ENCODE data around the gene MTF1.
A peak's percentile ranks its signal among the peaks of the same experiment; 100 is the strongest.
"Not testable (repeated sequence)": the region's sequence is repeated elsewhere in the genome, so short reads cannot be mapped to it uniquely, and the experiment has no call there.

Gene MTF1

DNA sequence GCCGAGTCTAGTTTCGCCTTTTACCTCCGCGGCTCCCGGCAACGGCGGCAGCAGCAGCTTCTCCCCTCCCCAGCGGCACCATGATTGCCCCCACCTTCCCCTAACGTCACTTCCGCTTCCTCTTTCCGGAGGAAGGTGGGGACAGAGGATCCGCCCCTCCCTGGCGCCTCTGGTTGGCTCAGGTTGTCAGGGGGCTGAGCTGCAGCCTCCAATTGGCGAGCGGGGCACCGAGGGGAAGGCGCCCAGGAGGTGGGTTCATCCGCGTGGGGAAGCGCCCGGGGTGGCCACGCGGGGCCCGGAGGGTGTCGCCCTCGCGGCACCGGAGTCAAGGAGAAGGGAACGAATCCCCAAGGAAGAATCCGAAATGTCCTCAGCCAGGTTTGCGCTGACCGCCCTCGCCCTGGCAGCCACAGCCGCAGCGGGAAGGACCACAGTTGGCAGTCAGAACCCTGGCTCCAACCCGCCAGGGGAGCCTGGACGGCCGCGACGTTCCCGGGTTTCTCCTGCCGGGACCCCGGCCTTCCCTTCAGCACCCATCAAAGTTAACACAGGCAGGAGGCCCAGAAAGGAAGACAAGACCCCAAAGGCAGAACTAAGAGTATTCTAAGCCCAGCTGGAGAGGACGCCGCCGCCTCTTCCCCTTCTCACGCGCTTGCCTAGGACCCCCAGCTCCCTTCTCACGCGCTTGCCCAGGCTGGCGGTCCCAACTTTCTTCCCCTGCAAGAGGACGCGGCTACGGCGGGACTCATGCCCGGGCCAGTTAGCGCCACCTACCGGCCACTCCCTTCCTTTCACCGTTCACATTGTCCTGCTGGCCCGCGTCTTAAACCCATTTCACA, at the start of gene MTF1:
MTF1 (minus strand) TSS at position 86 of the 839 bp plus-strand sequence. CDS start 1,934 bp downstream, outside the sequence.
- peak; percentile 98 for DNase-seq

DNA sequence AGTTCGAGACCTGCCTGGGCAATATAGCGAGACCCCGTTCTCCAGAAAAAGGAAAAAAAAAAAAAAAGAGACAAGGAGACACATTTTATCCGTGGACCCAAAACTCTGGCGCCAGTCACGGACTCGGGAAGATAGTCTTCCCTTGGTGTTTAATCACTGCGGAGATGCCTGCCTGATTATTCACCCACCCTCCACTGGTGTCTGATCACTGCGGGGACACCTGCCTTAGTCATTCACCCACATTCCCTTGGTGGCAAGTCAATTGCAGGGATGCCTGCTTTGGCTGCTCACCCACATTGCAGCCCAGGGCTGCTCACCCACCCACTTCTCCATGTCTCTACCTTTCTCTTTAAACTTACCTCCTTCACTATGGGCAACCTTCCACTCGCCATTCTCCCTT, 49.1 kb upstream of the MTF1 start:
- not testable (repeated sequence) for DNase-seq

DNA sequence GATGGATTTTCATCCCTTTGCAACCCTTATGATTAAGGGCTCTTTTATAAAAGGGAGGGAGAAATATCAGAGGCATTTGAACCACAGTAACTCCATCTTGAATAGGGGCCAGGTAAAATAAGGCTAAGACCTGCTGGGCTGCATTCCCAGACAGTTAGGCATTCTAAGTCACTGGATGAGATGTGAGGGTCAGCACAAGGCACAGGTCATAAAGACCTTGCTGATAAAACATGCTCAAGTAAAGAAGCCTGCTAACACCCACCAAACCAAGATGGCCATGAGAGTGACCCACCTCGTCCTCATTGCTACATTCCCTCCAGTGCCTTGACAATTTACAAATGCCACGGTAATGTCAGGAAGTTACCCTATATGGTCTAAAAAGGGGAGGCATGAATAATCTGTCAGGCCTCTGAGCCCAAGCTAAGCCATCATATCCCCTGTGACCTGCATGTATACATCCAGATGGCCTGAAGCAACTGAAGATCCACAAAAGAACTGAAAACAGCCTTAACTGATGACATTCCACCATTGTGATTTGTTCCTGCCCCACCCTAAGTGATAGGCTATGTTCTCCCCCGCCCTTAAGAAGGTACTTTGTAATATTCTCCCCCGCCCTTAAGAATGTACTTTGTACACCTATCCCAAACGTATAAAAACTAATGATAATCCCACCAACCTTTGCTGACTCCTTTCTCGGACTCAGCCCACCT, 48.2 kb upstream of the MTF1 start:
- not testable (repeated sequence) for DNase-seq

DNA sequence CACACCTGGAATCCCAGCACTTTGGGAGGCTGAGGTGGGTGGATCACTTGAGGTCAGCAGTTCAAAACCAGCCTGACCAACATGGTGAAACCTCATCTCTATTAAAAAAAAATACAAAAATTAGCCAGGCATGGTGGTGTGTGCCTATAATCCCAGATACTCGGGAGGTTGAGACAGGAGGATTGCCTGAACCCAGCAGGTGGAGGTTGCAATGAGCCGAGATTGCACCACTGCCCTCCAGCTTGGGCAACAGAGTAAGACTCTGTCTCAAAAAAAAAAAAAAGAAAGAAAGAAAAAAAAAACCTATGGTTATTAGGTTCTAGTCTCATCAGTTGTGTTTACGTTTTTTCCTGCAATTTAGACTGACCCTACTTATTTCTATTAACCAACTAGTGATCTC, 47.2 kb upstream of the MTF1 start:
- DNase-seq, result not testable (repeated sequence)

DNA sequence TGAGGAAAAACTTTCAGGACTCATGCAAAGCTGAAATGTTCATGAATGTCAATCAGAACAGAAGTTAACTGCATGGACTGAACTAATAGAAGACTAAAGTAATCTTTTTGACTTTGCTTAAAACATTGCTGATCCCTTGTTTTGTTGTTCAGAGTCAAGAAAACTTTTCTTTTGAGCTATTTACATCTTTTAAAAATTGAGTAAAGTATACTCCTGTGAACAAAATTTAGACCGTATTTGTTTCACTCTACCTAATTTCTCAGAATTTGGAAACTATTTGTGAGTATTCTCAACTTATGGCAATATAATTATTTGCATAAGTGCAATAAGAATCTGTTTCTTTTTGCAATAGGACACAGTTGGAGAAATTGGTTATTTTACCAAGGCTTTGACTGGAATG, 46.3 kb upstream of the MTF1 start:
- no peak for DNase-seq

DNA sequence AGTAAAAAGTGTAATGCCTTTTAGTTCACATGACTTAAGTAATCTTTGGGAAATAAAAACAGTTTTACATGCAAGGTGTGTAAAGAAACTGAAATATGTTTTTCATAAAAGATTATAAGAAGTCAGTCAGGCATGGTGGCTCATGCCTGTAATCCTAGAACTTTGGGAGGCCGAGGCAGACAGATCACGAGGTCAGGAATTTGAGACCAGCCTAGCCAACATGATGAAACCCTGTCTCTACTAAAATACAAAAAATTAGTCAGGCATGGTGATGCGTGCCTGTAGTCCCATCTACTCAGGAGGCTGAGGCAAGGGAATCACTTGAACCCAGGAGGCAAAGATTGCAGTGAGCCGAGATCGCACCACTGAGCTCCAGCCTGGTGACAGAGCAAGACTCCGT, 44.5 kb upstream of the MTF1 start:
- not testable (repeated sequence) for DNase-seq

DNA sequence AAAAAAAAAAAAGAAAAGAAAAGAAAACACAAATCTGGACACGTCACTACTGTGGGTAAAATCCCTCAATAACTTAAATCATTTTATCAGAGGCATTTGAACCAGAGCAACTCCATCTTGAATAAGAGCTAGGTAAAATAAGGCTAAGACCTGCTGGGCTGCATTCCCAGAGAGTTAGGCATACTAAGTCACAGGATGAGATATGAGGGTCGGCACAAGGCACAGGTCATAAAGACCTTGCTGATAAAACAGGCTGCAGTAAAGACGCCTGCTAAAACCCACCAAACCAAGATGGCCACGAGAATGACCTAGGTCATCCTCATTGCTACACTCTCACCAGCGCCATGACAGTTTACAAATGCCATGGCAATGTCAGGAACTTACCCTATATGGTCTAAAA, 43.6 kb upstream of the MTF1 start:
- DNase-seq, result no peak

DNA sequence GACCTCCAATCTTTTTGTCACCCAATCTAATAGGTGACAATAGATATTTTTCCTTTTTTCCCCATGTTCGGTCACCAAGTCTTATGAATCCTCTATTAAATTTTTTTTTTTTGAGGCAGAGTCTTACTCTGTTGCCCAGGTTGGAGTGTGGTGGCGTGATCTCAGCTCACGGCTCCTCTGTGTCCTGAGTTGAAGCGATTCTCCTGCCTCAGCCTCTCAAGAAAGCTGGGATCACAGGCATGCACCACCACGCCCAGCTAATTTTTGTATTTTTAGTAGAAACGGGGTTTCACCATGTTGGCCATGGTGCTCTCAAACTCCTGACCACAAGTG, 42.5 kb upstream of the MTF1 start:
- no peak for DNase-seq

DNA sequence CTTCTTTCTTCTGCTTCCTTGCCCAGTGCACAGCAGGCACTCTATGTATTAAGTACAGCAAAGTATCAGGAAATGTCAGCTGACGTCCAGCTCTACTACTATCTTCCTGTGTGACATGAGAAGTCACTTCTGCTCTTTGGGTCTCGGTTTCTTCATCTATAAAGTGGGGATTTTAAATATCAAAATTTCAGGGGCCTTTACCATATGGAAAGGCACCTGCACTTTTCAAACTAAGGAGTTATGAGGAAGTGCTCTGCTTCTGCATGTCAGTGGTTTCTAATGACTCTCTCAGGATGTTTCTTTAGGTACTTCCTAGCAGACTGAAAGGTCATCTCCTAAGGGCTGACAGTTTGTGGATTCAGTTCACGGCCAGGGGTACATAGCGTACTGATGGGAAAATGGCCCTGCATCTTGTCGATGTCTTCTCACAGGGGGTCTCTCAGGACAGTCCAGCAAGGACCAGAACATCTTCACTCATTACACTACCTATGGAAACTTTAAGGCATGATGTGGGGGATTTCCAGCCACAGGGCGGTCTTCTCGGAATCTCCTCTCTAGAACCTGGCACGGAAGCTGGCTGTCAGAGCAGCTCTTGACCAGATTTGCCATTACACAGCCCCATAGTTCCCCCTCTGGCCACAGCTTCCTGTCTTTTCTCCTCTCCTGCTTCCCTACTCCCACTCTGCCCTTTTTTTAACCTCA, 42.0 kb upstream of the MTF1 start:
- DNase-seq, result no peak

DNA sequence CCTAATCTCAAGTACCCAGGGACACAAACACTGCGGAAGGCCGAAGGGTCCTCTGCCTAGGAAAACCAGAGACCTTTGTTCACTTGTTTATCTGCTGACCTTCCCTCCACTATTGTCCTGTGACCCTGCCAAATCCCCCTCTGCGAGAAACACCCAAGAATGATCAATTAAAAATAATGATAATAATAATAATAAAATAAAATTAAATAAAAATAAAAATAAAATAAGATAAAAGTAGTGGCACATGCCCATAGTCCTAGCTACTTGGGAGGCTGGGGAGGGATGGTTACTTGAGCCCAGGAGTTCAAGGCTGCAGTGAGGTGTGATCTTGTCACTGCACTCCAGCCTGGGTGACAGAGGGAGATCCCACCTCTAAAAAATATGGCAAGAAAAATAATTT, 38.2 kb upstream of the MTF1 start:
- DNase-seq, result not testable (repeated sequence)

DNA sequence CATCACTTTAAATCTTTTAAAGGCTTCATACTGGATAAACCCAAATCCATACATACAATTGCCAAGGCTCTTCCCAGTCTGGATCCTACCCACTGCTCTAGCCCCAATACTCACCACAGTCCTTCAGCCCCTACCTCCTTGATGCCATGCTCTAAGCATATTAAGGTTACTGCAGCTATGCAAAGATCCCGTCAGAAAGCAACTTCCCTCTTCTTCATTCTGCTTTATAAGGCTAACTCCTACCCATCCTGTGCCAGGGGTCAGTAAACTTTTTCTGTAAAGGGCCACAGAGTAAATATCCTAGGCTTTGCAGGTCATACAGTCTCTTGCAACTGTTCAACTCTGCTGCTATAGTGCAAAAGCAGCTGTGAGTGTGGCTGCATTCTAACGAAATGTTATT, 34.3 kb upstream of the MTF1 start:
- DNase-seq, result no peak

DNA sequence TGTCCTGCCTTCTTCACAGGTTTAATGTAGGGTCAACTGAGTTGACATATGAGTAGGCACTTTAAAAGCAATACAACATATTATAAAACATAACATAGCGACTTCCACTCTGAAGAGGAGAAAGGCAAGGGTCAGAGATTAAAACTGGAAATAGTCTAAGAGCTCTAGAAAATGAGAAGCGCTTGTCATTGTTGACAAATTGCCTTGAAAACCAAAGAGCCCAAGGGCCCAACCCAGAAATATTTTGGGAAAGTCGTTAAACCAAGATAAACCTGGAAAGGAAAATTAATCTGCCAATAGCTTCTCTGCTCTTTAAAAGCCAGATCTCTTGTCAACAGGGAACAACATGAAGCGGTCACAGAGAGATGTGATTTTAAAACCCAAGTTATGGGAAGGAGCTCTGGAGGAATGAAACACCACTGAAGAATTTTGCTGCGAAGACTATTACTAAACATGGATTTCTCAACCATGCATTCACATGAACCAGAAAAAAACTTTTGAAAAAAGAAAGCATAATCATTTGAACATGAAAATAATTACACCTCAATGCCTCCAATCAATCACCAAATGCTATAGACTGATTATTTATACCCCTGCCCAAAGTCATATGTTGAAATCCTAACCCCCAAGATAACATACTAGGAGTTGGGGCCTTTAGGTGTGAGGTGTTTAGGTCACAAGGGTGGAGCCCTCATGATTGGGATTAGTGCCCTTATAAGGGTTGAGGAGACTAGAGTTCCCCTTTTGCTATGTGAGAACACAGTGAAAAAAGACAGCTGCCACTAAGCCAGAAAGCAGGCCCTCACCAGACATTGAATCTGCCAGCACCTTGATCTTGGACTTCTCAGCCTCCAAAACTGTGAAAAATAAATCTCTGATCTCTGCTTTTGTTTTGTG, 33.0 kb upstream of the MTF1 start:
- DNase-seq, result no peak

DNA sequence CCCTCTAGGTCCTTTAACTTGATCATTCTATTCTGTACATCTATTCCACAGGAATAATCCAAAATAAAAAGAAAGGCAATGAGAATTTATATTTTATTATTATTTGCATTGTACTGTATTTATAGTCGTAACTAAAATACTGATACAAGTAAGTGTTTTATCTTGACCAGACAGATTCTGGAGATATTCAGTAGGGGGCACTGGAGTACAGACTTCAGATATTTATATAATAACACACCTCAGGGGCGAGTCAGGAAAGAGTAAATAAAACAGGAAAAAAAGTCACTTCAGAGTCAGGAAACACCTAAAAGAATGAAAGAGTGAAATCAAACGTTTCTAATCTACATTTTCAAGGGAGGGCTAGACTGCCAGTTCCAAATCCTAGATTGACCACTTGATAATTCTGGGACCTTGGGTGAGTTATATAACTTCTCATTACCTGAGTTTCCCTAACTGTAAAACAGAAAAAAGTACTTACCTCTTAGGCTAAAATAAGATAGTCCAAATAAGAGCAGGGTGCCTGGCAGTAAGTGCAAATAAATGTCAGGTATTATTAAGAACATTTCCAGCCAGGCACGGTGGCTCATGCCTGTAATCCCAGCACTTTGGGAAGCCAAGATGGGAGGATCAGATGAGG, 31.1 kb upstream of the MTF1 start:
- peak; percentile 2 for DNase-seq

DNA sequence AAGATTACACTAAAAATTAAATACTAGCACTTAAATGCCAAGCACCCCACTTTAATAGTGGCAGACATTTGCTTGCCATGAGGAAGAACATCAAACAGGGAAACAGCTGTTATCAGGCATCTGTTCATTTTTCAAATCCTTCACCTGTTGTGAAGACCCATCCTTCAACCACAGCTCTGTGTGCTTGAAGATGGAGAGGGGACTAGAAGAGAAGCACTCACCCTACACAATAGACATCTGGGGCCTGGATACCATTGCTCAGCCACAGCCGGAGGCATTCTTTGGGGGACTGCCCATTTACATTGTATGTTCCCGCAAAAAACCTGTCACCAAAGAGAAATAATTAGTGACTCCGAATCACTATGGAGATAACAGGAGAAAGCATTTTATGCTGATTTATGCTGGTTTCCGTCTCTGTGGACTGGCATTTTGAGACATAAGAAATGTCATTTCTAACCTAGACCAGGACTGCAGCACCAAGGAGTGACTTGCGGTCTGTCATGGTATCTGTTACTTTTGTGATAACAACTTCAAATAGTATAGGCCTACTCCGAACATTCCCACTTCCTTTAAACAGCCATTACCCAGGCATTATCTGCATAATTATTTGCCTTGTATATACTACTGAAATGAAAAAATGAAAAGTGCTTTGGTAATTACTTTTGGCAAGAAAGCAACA, 28.8 kb upstream of the MTF1 start:
- DNase-seq, result no peak

DNA sequence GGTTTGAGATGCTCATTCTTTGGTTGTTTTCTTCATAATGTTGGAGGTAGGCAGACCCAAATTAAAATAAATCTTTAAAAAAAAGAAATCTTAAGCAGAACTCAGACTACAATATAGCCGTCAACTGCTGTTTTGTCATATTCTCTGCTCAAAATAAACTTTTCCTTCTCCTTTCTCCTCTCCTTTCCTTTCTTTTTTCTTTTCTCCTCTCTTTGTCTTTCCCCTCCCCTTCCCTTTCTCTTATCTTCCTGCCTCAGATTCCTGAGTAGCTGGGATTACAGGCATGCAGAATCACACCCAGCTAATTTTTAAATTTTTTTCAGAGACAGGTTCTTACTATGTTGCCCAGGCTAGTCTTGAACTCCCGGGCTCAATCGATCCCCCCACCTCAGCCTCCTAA, 24.8 kb upstream of the MTF1 start:
- DNase-seq, result no peak

DNA sequence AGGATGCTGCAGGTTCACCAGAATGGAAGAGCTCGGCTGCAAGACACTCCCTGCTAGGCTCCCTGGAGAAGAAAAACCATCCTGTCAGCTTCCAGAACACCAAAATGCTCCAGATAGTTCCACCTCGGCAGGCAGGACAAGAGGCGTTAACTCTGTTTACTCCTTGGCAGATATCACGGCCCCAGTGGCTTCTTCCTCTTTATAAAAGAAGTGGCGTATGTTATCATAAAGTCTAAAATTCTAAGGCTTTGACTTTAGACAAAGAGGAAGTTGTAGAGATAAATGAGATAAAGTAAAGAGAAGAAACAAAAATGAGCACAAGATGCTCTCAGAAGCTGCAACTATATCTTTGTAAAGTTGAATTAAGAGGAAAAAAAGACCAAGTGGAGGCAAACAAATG, 24.3 kb upstream of the MTF1 start:
- no peak for DNase-seq

DNA sequence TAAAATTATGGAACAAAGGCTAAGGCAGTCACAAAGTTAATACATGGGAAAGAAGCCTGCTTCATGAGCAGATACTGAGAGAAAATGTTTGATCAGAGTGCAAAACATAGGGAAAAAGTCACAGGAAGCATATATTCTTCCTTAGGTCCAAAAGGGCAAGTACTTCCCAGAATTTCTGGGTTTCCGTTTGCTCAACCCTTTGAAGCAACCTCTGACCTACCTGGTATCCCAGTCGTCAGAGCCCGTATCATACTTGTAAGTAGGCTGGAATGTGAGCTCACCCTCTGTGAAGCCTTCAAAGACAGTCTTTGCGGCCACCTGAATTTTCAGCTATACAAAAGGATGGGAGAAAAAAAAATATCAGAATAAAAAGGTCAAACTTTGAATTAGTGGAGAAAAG, 20.5 kb upstream of the MTF1 start:
- DNase-seq, result no peak

DNA sequence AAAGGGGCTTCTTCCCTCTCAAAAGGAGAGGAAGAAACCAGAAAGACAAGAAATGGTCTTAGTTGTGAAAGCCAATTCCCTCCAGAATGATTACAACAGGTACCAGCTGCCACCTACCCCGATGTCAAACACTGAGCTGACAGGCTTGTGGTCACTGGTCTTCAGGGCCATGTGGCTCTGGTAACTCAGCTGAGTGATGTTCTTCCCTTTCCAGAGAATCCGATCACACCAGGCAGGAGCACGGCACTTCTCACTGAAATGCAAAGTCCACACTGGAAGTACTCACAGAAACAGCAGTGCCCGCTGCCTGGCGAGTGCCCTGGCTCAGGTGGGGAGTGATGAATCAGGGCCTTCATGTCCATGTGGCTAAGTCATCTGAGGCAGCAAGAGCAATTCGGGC, 18.7 kb upstream of the MTF1 start:
- DNase-seq, result no peak

DNA sequence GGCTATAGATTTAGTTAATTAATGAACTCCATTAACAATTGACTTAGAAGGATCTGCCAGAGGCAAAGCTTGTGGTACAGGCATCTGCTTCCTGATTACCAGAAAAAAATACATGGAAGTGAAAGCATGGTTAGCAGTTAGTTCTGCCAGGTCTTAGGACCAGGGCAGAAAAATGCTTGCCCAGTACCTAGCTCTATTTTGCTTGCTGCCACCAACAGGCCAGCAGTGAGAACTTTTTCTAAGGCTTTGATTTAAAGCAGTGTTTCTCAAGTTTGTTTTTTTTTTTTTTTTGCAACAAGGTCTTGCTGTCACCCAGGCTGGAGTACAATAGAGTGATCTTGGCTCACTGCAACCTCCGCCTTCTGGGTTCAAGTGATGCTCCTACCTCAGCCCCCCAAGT, 16.4 kb upstream of the MTF1 start:
- DNase-seq, result no peak

DNA sequence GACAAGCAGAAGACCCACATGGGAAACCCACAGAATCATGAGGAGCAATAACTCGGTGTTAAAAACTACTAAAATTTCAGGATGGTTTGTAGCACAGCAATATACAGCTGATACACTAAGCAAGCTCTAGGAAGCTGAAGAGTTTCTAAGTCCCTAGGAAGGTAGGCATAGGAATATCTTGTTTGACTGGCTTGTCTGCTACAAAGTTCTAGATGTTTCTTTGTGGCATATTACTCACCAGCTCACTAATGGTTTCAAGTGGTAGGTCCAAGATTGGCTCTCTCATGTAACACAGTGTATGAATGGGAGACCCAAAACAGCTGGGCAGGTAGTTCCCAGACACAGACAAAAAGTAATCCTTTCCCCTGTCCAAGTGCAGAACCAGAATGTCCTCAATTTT, 13.3 kb upstream of the MTF1 start:
- no peak for DNase-seq

DNA sequence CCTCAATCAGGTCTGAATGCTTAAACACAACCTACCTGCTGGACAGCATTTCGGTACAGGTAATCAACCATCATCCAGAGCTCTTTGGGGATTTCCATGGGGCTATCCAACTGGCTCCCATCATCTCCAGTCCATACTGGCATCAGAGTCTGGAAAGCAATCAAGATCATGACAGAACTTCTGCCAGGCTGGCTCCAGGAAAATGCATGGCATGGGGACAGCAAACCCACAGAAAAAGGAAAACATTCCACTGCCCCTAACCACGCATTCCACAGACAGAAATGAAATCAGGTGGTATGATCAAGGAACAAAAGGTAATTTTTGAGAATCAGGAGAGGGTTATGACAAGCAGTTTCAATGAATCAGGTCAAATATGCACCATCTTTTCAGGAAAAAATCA, 9.1 kb upstream of the MTF1 start:
- DNase-seq, result no peak

DNA sequence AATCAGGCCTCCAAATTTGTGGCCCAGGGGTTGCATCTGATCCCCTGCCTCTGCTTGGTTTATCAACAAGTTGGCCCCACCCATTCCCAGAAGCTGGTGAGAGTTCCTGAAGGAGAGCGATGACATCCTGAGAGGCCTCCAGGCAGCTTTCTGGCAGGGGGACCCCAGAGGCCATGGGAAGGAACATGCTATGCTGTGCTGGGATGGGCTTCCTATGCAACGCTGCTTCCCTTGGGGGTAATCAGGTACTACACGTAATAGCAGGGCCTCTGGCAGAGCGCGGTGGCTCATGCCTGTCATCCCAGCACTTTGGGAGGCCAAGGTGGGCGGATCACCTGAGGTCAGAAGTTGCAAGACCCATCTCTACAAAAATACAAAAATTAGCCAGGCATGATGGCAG, 8.4 kb upstream of the MTF1 start:
- DNase-seq, result no peak

Measured in midbrain (tissue), 1 donor.